DND-41 (cell line): ENCODE results near the gene LMX1A.

Experiments used
- CTCF ChIP-seq: IDR thresholded peaks from 2 replicates; pipeline ENCODE4 v1.5.1; 2012; ENCODE audit warnings: borderline replicate concordance, low read length, moderate library complexity, mild to moderate bottlenecking; ENCODE audit not compliant: poor library complexity, severe bottlenecking; ENCODE audit errors: extremely low read depth
- EZH2 ChIP-seq: IDR thresholded peaks from 3 replicates; pipeline ENCODE4 v1.6.1; 2012; ENCODE audit warnings: borderline replicate concordance, low read depth, mild to moderate bottlenecking, moderate library complexity, low read length, inconsistent platforms; ENCODE audit not compliant: severe bottlenecking

- TF ChIP-seq CTCF (no peak), EZH2 (no peak)
These were observed 186.8 kb downstream of the LMX1A start for GRCh38 chr1:165169729-165170128.
